Fibroblast of the conjunctiva (primary cell): Measurements from ENCODE around the gene COL5A3.
"Not testable (repeated sequence)": the region's sequence is repeated elsewhere in the genome, so short reads cannot be mapped to it uniquely, and the experiment has no call there.

Experiments
- DNase-seq: peaks from one replicate; pipeline ENCODE4 v3.0.0-alpha.2; 2010; ENCODE audit warnings: low read depth

Gene COL5A3

GRCh38 chr19:10010247-10010691 lies at the start of gene COL5A3:
Gene COL5A3, minus strand, starts transcription at chr19:10010504. Its CDS starts 119 bp downstream, at chr19:10010385.
- peak; percentile 32 for DNase-seq

GRCh38 chr19:10052602-10053360 lies 42.5 kb upstream of the COL5A3 start:
- DNase-seq: no peak

GRCh38 chr19:10049626-10050025 lies 39.3 kb upstream of the COL5A3 start:
- DNase-seq: no peak

- DNase-seq: no peak
Observed at GRCh38 chr19:10045371-10045770, 35.1 kb upstream of the COL5A3 start.

GRCh38 chr19:10044390-10044789 lies 34.1 kb upstream of the COL5A3 start:
- no peak for DNase-seq

- no peak for DNase-seq
Observed at GRCh38 chr19:10043286-10043927, 33.1 kb upstream of the COL5A3 start.

- no peak for DNase-seq
Observed at GRCh38 chr19:10037809-10038208, 27.5 kb upstream of the COL5A3 start.

- no peak for DNase-seq
Observed at GRCh38 chr19:10037367-10037766, 27.1 kb upstream of the COL5A3 start.

GRCh38 chr19:10036601-10037071 lies 26.3 kb upstream of the COL5A3 start:
- DNase-seq: no peak

- no peak for DNase-seq
Observed at GRCh38 chr19:10033614-10034013, 23.3 kb upstream of the COL5A3 start.

- peak; percentile 89 for DNase-seq
Observed at GRCh38 chr19:10027158-10027997, 17.1 kb upstream of the COL5A3 start.

- no peak for DNase-seq
Observed at GRCh38 chr19:10026744-10027143, 16.4 kb upstream of the COL5A3 start.

GRCh38 chr19:10023096-10023495 lies 12.8 kb upstream of the COL5A3 start:
- not testable (repeated sequence) for DNase-seq

- no peak for DNase-seq
Observed at GRCh38 chr19:10021863-10022262, 11.6 kb upstream of the COL5A3 start.

GRCh38 chr19:10021446-10021845 lies 11.1 kb upstream of the COL5A3 start:
- DNase-seq: no peak

GRCh38 chr19:10020851-10021250 lies 10.5 kb upstream of the COL5A3 start:
- DNase-seq: no peak

- DNase-seq: no peak
Observed at GRCh38 chr19:10019246-10019645, 8.9 kb upstream of the COL5A3 start.

GRCh38 chr19:10018786-10019185 lies 8.5 kb upstream of the COL5A3 start:
- no peak for DNase-seq

- DNase-seq: no peak
Observed at GRCh38 chr19:10018263-10018662, 8.0 kb upstream of the COL5A3 start.

- DNase-seq: no peak
Observed at GRCh38 chr19:10013834-10014618, 3.7 kb upstream of the COL5A3 start.

GRCh38 chr19:10013316-10013715 lies 3.0 kb upstream of the COL5A3 start, which contains the start of gene RDH8:
Gene RDH8, plus strand, starts transcription at chr19:10013483. Its CDS starts 15 bp downstream, at chr19:10013498.
- DNase-seq: no peak

- no peak for DNase-seq
Observed at GRCh38 chr19:10011974-10012373, 1.7 kb upstream of the COL5A3 start.
